Colonic mucosa (tissue), 4 donors: ENCODE measurements around the gene RBM42. TPM values are rescaled to one million over a fixed set of nuclear protein-coding genes. Genes with fewer than 3 reads are reported as not detected.

Source experiments
- DNase-seq: peaks from one replicate; pipeline ENCODE4 v3.0.0-alpha.2; 2020
- H3K27ac ChIP-seq: fragments of 200-600 bp; one replicate; pipeline ENCODE4 v1.8.0; 2021
- H3K27me3 ChIP-seq: fragments of 200-600 bp; one replicate; pipeline ENCODE4 v1.8.0; 2021
- H3K36me3 ChIP-seq: fragments of 200-600 bp; one replicate; pipeline ENCODE4 v1.8.0; 2021
- H3K4me1 ChIP-seq: fragments of 200-600 bp; one replicate; pipeline ENCODE4 v1.8.0; 2021; ENCODE audit warnings: mild to moderate bottlenecking
- H3K4me3 ChIP-seq: fragments of 200-600 bp; one replicate; pipeline ENCODE4 v1.8.0; 2021
- H3K9ac ChIP-seq, 2 donors: one replicate each; pipeline ENCODE4 v1.7.0; 2013; ENCODE audit warnings: control low read depth in 2 of 2, low read depth in 2 of 2, low read length in 2 of 2
- H3K9me3 ChIP-seq: fragments of 200-600 bp; one replicate; pipeline ENCODE4 v1.8.0; 2021
- CTCF ChIP-seq: fragments of 200-600 bp; IDR thresholded peaks from one replicate; pipeline ENCODE4 v1.8.0; 2022; ENCODE audit warnings: antibody characterized with exemption, mild to moderate bottlenecking
- intact Hi-C: fragments of 100-400 bp; cut with DNase I; formaldehyde crosslinking; loops from one replicate; pipeline ENCODE4 v1.14.1; 2022
- total RNA-seq, 2 donors: library from RNA; stranded (reverse); fragmentation: NEBNext Ultra II Directional in 1 of 2; extraction: Animal tissue kit (Norgen Biotek cat#: 25700) in 1 of 2; gene quantifications; one replicate each; pipeline ENCODE4 v1.2.1, GENCODE V29; 2021
- donor health status: healthy.
- donor health status: DM: no; HTN: no; CAD: no.
- donor health status: DM: no; HTN: no; CAD: no.

RBM42 gene
- total RNA-seq, 2 donors from 2014 or later = 73.5 to 117 TPM

GRCh38 chr19:35621708-35622107, 7.1 kb upstream of the RBM42 start:
- H3K4me3 ChIP-seq = no peak overlapping the region
- intact Hi-C loops = no loop called here
- H3K27me3 ChIP-seq = no peaks in the 10 kb centered on the region
- no peak overlapping the region for H3K9ac ChIP-seq
- DNase-seq = no peak
- H3K36me3 ChIP-seq = no peaks in the 10 kb centered on the region
- TF ChIP-seq CTCF = no peak
- H3K9me3 ChIP-seq = no peaks in the 10 kb centered on the region
- H3K4me1 ChIP-seq = no peaks in the 10 kb centered on the region
- no peak overlapping the region for H3K27ac ChIP-seq

GRCh38 chr19:35622750-35623149, 6.1 kb upstream of the RBM42 start:
- DNase-seq = no peak
- no peaks in the 10 kb centered on the region for H3K4me1 ChIP-seq
- intact Hi-C loops = no loop called here

GRCh38 chr19:35623327-35624010, 5.4 kb upstream of the RBM42 start:
- H3K27me3 ChIP-seq = no peaks in the 10 kb centered on the region
- no peaks in the 10 kb centered on the region for H3K9me3 ChIP-seq
- TF ChIP-seq CTCF = no peak
- intact Hi-C loops = no loop called here
- no peak overlapping the region for H3K9ac ChIP-seq
- no peak overlapping the region for H3K4me3 ChIP-seq
- H3K36me3 ChIP-seq = no peaks in the 10 kb centered on the region
- DNase-seq = no peak
- no peak overlapping the region for H3K27ac ChIP-seq
- no peaks in the 10 kb centered on the region for H3K4me1 ChIP-seq

More at GRCh38 chr19:35622750-35623149, 6.1 kb upstream of the RBM42 start:
- no peaks in the 10 kb centered on the region for H3K9me3 ChIP-seq
- no peak overlapping the region for H3K27ac ChIP-seq
- TF ChIP-seq CTCF = no peak
- H3K36me3 ChIP-seq = no peaks in the 10 kb centered on the region
- no peak overlapping the region for H3K4me3 ChIP-seq
- H3K27me3 ChIP-seq = no peaks in the 10 kb centered on the region
- H3K9ac ChIP-seq = no peak overlapping the region

- H3K27ac ChIP-seq = peak overlapping the region; percentile 93
- H3K27me3 ChIP-seq = no peaks in the 10 kb centered on the region
- H3K9ac ChIP-seq = peak overlapping the region; percentile 77 to 97
- TF ChIP-seq CTCF = no peak
- intact Hi-C loops = no loop called here
- peaks cover 6% of the 10 kb centered on the region for H3K4me1 ChIP-seq
- no peak for DNase-seq
- no peaks in the 10 kb centered on the region for H3K9me3 ChIP-seq
- H3K4me3 ChIP-seq = peak overlapping the region; percentile 98
- no peaks in the 10 kb centered on the region for H3K36me3 ChIP-seq
Measured at GRCh38 chr19:35628264-35628564, 622 bp upstream of the RBM42 start.

GRCh38 chr19:35629332-35629633, 447 bp downstream of the RBM42 start:
- no peak for TF ChIP-seq CTCF
- DNase-seq = no peak
- Histone ChIP-seq H3K27ac (peak overlapping the region; percentile 93), H3K4me3 (peak overlapping the region; percentile 98), H3K4me1 (peaks cover 6% of the 10 kb centered on the region), H3K9ac (peak overlapping the region; percentile 94 to 97), H3K27me3 (no peaks in the 10 kb centered on the region), H3K36me3 (no peaks in the 10 kb centered on the region), H3K9me3 (no peaks in the 10 kb centered on the region)
- intact Hi-C loops = no loop called here
